Retinal pigment epithelial cell (primary cell): Measurements from ENCODE around the gene MRPS2.

Experiments
- DNase-seq: peaks from one replicate; pipeline ENCODE4 v3.0.0-alpha.2; 2010; ENCODE audit warnings: low read depth
- H3K4me3 ChIP-seq: 2 replicates; pipeline ENCODE4 v1.5.1; 2011; ENCODE audit warnings: mild to moderate bottlenecking, low read length, control low read depth, moderate library complexity
- TF ChIP-seq, protein P1 (sequence below): conservative IDR thresholded peaks from 2 replicates; pipeline ENCODE4 v1.5.1; 2011; ENCODE audit warnings: low read depth, low read length, control low read depth, inconsistent platforms

The MRPS2 gene

DNA sequence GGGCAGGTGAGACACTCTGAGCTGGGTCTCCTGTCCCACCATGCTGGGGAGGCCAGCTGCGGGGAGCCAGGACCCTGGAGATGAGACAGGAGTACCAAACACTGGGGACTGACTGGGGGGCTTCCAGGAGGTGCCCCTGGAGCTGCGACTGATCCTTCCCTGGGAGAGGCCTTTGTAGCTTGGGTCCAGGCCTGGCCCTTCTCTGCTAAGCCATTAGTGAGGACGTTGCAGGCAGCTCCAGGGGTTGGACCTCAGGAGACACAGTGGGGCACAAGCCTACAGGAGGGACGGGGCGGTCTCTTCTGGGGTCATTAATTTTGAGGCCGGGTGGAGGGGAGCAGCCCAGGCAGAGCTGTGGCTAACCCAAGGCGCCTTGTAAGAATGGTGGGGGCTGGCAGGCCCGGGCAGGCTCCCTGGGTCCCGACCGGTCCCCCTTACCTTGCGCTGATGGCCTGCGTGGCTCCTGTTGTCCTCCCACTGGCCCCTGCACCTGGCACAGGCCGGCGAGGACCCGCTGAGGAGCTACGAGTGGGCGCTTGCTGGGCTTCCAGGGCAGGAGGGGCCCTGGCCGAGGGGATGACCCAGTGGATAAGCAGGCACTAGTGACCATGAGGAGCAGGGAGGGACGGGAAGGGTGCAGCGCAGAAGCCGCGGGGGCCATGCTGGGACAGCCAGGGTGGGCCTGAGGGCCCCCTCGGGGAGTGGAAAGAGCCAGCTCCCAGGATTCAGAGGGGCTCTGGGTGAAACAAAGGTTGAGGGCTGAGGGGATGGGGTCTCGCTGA, 5.1 kb downstream of the MRPS2 start:
- DNase-seq: no peak
- no peak overlapping the region for H3K4me3 ChIP-seq
- TF ChIP-seq, protein P1, sequence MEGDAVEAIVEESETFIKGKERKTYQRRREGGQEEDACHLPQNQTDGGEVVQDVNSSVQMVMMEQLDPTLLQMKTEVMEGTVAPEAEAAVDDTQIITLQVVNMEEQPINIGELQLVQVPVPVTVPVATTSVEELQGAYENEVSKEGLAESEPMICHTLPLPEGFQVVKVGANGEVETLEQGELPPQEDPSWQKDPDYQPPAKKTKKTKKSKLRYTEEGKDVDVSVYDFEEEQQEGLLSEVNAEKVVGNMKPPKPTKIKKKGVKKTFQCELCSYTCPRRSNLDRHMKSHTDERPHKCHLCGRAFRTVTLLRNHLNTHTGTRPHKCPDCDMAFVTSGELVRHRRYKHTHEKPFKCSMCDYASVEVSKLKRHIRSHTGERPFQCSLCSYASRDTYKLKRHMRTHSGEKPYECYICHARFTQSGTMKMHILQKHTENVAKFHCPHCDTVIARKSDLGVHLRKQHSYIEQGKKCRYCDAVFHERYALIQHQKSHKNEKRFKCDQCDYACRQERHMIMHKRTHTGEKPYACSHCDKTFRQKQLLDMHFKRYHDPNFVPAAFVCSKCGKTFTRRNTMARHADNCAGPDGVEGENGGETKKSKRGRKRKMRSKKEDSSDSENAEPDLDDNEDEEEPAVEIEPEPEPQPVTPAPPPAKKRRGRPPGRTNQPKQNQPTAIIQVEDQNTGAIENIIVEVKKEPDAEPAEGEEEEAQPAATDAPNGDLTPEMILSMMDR: no peak

DNA sequence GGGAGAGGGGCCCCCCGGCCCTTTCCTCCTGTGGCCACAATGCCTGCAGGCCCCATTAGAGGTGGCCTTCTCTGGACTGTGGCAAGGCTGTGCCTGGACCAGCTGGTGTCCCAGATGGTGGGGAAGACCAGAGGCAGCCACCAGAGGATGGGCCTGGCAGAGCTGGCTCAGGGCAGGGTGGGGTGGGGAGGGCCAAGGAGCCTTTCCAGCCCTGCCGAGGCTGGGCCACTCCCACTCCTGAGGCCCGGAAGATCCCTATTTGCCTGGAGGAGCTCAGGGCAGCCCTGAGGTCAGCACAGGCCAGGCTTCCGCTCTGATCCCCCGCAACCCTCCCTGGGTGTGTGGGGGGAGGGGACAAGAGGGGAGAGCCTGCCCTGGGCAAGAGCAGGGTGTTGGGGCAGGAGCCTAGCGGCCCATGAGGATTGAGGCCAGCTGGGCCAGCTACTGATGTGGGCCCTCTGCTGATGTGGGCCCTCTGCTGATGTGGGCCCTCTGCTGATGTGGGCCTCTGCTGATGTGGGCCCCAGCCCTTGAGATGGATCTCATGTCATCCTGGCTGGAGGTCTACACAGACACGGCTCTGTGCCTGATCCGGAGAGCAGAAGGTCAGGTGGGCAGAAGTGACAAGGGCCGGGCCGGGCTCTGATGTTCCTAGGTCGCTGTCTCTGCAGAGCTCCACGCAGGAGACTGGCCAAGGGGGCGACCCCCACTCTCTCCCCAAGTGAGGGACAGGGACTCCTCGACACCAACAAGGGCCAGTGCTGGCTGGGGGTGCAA, 6.0 kb downstream of the MRPS2 start:
- TF ChIP-seq, protein P1: no peak
- H3K4me3 ChIP-seq: no peak overlapping the region
- no peak for DNase-seq

DNA sequence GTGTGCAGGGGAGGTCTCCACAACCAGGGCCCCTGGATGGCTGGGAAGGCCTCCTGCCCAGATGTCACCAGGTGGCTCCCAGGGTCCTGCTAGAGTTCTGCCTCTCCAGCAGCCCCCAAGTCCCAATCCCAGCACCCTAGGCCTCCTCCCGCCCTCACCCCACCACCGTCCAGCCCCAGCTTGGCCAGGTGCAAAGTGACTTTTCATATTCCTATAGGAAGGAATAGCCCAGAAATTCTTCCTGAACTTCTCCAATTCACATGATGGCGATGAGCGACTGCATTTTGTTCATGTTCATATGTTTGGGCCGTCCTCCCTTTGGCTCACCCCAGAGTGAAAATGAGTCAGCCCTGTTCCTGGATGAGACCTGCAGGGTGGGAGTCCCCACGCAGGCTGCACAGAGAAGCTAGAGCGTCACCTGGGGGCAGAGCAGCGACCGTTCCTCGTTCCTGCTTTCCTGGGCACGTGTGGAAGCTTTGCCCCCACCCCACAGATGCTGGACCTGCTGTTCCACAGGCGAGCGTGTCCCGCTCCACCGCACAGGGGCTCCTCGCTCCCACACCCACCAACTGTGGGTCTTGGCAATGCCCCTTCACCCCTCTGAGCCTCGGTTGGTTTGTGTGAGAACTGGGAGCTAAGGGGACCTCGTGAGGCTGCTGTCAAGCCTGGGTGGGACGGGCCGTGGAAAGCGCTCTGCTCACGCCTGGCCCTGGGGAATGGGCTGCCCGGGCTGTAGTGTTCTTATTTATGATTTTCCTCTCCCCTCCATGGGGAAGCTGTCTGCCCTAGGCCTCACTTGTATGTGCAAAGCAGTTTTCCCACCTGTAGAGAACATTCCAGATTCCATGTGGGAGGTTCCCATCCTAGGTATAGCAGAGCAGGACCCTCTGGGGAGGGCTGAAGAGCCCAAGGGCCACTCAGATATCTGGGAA, 6.9 kb downstream of the MRPS2 start:
- DNase-seq: no peak
- H3K4me3 ChIP-seq: no peak overlapping the region
- TF ChIP-seq, protein P1: no peak

DNA sequence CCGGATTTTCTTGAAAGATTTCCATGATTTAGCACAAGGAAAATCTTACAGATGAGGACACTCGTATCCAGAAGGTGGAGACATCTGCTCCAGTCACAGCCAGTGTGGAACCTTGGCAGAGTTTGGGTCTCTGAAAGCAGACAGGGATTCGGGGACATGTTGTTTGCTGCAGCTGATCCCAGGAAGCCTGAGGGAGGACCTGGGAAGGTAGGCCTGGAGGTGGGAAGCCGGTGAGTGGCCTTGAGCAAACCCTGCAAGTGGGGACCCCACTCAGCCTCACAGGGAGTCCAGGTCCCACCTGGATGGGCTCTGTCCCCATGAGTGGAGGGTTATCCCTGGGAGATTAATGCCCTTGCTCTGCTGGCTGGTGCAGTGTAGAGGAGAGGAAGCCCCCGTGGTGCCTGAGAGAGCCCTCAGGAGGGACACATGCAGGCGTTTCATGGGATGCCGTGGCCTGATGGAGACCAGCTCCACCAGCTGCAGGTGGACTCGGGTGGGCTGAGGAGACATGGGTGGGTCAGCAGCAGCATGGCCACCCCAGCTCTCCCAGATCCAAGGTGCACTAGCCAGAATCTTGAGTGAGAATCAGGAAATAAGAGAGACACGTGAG, 7.8 kb downstream of the MRPS2 start:
- no peak for DNase-seq
- no peak overlapping the region for H3K4me3 ChIP-seq
- TF ChIP-seq, protein P1: no peak

DNA sequence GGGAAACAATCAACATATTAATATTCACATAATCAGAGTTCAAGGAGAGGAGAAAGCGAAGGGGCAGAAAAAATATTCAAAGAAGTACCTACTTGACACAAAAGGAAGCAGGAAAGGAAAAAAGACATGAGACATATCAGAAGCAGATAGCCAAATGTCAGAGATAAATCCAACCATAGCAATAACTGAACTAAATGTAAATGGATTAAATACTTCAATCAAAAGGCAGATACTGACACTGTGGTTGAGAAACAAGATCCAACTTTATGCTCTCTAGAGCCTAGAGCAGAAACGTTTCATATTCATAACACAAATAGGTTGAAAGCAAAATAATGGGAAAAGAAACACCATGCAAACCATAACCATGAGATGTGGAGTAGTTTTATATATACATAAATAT, 9.0 kb downstream of the MRPS2 start:
- DNase-seq: no peak
- H3K4me3 ChIP-seq: no peak overlapping the region
- TF ChIP-seq, protein P1: no peak

DNA sequence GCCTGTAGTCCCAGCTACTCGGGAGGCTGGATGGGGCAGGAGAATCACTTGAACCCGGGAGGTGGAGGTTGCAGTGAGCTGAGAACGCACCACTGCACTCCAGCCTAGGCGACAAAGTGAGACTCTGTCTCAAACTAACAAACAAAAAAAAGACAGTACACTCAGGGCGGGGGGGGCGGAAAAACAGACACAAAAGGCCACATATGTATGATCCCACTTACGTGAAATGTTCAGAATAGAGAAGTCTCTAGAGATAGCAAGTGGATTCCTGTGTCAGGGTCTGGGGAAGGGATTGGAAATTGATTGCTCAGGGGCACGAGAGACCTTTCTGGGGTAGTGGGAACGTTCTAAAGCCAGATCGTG, 11.7 kb downstream of the MRPS2 start:
- H3K4me3 ChIP-seq: no peak overlapping the region
- DNase-seq: no peak
- TF ChIP-seq, protein P1: no peak
